HG02798 (cell line): ENCODE data around the gene TBCD.
"Not testable (repeated sequence)": the region's sequence is repeated elsewhere in the genome, so short reads cannot be mapped to it uniquely, and the experiment has no call there.

Experiments
- ATAC-seq: cut with Tn5 transposase; IDR thresholded peaks from one replicate; pipeline ENCODE4 v1.9.1; 2021; ENCODE audit warnings: mild to moderate bottlenecking; ENCODE audit not compliant: unreplicated experiment, poor library complexity

The TBCD gene

GRCh38 chr17:82726427-82726826 lies 25.4 kb upstream of the TBCD start:
- ATAC-seq: no peak

DNA sequence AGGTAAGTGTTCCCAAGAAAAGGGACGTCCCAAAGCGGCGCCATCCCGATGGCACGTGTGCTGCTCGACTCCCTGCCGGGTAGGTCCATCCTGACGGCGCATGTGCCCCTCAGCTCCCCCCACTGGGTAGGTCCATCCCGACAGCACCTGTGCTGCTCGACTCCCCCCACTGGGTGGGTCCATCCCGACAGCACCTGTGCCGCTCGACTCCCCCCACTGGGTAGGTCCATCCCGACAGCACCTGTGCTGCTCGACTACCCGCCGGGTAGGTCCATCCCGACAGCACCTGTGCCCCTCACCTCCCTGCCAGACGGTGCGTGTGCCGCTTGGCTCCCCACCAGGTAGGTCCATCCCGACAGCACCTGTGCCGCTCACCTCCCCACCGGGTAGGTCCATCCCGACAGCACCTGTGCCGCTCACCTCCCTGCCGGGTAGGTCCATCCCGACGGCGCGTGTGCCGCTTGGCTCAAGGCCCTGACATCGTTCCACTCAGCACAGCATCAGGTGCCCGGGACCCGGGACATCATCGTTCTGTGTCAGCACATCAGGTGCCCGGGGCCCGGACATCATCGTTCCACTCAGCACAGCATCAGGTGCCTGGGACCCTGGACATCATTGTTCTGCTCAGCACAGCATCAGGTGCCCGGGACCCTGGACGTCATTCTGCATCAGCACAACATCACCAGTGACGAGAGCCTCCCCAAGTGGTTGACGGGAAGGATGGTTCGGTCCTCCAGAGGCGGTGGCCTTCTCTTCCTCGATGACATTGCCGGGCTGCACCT lies 22.2 kb upstream of the TBCD start:
- no peak for ATAC-seq

DNA sequence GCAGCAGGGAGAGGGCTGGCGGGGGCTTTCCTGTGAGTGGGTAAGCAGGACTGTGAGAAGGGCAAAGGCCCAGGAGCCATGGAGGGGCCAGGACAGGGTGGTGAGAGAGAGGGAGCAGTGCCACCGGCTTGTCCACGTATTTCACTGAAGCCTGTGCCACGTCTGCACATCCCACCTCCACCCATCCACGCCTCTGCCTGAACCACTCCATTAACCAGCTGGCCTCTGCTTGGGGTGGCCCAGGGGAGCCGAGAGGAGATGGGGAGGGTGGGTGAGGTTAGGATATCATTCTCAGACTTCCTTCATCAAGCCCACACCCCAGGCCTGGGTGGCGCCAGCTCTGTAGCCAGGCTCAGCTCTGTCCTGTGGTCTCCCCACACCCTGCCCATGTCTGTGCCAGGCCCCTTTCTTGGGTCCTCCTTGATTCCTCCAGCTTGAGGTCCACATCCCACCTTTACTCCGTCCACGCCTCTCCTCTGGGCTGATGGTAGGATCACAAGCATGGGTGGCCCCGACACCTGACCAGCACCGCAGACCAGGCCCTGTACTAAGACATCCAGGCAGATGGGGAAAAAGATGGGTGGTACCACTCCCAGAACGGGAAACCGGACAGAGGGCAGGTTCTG lies 19.6 kb upstream of the TBCD start:
- no peak for ATAC-seq

DNA sequence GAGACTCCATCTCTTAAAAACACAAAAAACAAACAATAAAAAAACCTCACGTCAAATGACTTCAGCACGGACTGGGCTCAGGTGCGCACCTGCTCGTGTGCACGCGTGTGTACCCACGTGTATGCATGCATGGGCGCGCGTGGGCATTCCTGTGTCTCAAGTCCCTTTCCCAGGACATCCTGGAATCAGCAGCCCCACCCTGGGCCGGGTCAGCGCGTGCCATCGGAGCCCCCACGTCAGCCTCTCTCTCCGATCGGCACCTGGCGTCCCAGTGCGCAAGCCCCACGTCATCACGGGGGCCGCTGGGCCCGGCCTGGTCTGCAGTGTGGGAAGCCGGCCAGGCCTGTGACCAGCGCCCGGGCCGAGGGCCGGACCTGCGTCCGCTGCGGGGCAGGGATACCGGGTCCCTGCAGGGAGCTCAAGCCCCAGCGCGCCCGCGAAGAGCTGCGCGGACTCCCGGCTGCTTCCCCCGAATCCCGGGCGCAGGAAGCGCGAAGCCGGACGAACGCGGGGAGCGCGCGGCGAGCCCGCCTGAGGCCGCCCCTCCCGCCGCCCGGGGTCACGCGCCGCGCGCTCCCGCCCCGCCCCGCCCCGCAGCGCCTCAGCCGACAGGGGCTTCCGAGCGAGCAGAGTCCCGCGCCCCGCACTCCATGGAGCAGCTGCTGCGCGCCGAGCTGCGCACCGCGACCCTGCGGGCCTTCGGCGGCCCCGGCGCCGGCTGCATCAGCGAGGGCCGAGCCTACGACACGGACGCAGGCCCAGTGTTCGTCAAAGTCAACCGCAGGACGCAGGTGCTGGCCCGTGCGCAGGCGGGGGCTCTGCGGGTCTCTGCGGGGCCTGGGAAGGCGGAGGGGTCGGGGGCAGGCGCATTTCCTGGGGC lies 16.6 kb upstream of the TBCD start, which contains the start of gene FN3K:
Gene FN3K, plus strand, starts transcription at position 629 of the 880 bp plus-strand sequence. Its CDS starts 22 bp downstream, at position 651.
- no peak for ATAC-seq

DNA sequence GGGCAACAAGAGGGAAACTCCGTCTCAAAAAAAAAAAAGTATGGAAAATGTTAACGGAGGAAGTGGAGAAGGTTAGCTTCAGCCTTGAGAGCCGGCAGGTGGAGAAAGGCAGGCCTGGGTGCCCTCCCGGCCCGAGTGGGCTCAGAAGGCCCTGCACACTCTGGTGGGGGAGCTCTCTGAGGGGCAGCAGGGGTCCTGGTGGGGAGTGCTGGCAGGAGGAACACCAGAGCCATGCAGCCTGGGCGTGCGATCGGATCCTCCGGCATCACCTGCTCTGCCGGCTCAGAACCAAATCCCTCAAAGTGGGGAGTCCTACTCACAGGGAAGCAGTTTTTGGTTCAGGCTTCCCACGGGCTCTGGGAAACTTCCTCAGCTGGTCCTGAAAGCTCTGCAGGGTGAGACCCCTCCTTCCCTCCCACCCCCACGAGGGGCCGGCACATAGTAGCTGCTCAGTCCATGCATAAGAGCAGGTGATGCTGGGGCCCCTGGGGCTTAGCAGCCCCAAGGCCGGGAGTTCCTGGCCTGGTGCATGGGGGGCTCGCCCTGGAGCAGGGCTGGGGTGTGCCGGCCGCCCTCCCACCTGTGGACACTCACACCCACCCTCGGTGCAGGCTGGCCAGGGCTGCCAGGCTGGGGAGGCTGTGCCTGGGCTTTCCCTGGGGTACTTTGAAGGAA lies 15.2 kb upstream of the TBCD start:
- no peak for ATAC-seq

GRCh38 chr17:82737967-82738877 lies 13.6 kb upstream of the TBCD start:
- ATAC-seq: no peak

DNA sequence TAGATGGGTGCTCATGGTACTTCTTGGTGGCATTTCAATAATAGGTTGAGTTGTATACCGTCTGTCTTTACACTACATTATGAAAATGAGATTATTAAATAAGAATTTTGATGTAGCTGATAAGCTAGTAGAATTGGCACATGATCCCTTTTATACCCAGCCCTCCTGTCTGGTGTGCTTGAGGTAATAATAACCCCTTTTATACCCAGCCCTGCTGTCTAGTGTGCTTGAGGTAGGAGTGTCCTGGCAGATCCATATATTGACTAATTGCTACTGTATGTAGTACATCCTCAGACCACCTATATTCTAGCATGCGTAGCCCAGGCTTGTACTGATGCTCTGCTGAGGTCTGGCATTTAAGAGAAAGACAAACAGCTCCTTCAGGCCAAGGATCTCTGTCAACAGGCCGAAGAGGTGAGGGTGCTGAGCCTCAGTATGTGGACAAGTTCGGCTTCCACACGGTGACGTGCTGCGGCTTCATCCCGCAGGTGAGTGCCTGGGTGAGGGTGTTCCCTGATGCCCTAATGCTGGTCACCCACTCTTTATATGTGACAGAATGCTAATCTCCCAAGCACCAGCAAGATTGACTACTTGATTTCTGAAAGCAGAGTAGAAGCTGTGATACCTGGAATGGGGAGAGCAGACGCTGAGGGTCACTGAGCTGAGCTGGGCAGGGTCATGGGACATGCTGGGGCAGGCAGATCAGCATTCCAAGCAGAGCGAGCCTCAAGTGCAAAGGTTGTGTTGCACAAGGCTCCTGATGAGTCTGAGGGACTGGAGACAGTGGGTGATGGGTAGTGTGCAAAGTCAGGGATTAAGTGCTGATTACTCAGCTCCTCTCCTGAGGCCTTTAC lies 10.7 kb upstream of the TBCD start:
- ATAC-seq: no peak

GRCh38 chr17:82743344-82744219 lies 8.3 kb upstream of the TBCD start:
- no peak for ATAC-seq

GRCh38 chr17:82744736-82745135 lies 7.1 kb upstream of the TBCD start:
- not testable (repeated sequence) for ATAC-seq

GRCh38 chr17:82745524-82745923 lies 6.3 kb upstream of the TBCD start:
- ATAC-seq: no peak

DNA sequence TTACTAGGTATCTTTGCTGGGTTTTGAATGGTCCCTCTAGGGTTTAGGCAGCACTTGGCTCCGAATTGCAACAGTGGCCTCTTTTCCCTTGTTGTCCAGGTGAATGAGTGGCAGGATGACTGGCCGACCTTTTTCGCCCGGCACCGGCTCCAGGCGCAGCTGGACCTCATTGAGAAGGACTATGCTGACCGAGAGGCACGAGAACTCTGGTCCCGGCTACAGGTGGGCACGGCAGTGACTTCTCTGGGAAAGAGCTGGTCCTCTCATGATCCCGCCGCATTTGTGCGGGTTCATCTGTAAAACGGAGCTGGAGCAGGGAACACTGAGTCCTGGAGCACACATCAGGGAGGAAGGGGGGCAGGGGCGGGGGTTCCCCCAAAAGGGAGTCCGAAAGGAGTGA lies 3.1 kb upstream of the TBCD start:
- ATAC-seq: no peak

GRCh38 chr17:82750241-82750908 lies 1.5 kb upstream of the TBCD start:
- no peak for ATAC-seq

DNA sequence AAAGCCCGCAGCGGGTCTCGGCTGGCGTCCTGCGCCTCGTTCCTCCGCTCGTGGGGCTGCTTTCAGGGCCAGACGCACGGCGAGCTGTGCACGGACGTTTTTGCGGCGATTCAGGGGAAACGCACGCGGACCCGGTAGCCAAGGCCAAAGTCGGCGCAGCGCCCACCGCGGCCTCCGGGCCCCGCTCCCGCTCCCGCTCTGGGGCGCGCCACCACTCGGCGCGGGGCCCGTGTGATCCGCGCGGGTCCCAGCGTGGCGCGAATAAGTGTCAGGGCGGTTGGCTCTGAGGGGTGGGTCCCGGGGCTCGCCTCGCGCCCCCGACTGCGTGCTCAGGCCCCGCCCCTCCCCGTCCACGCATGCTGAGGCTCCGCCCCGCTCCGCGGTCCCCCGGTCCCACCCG lies 694 bp upstream of the TBCD start:
- peak; percentile 47 for ATAC-seq

DNA sequence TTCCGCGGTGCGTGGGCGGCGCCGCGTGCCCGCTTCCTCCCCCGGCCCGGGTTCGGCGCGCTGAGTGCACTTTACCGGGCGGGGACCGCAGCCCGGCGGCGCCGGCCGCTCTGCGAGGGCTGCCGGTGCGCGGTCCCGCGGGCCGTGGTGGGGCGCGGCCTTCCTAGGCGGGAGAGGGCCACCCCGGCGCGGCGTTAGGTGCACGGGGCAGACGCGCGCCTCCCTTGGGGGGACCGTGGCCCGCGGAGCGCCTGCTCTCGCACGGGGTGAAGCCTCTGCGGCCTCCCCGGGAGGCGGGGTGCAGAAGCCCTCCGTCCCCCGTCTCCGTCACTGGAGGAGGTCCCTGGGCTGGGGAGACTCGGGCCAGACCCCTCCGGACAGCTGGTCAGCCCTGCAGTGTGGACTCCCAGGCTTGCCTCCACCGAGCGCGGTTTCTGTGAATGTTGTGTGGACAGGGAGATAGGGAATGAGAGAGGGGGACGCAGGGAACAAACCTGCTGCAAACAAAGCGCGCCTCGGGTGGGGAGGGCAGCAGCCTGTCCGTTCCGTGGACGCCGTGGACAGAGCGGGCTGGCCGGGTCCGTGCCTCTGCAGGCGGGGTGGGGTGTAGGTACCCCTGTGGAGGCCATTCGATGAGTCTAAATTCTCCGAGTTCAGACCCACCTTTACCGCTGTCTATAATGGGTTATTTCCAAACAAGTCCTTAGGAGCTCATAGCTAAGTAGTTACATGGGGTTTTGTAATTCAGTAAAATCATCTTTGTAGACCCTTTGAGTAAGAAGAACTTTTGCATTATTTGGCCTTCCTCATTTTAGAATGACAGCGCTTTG lies 721 bp downstream of the TBCD start:
- ATAC-seq: no peak

GRCh38 chr17:82753201-82753464 lies 1.3 kb downstream of the TBCD start:
- no peak for ATAC-seq
